Caco-2 (cell line): ENCODE results near the gene CRELD2. TPM values are rescaled to one million over a fixed set of nuclear protein-coding genes. Genes with fewer than 3 reads are reported as not detected.

ENCODE experiments used
- BruUV-seq: library from RNA; stranded (reverse); fragments of 400-500 nt; replicated peaks from 2 replicates; lab custom pipeline; 2021; lab: Mats Ljungman, UMichigan
- CTCF ChIA-PET: fragments of 300-600 bp; sonication (Branson Sonifier 250); formaldehyde crosslinking; loops from one replicate; lab custom pipeline; 2022; ENCODE audit warnings: antibody characterized with exemption; lab: Charles Lee
- POLR2A ChIA-PET: fragments of 300-600 bp; sonication (Branson Sonifier 250); formaldehyde crosslinking; loops from one replicate; lab custom pipeline; 2022; ENCODE audit warnings: antibody characterized with exemption; lab: Charles Lee
- DNase-seq, 2 experiments: peaks; one replicate each; pipeline versions ENCODE4 v3.0.0 to v3.0.0-alpha.2; 2020 to 2022
- H3K27me3 ChIP-seq: replicated peaks from 2 replicates; pipeline ENCODE4 v1.6.0; 2011; ENCODE audit warnings: low read length; ENCODE audit not compliant: control insufficient read depth, insufficient read depth
- H3K36me3 ChIP-seq: 2 replicates; pipeline ENCODE4 v1.5.1; 2011; ENCODE audit warnings: low read length; ENCODE audit not compliant: control insufficient read depth, insufficient read depth
- H3K4me1 ChIP-seq: fragments of 250-450 bp; sonication (Bioruptor Pico); 2 replicates; pipeline ENCODE4 v1.5.1; 2020; ENCODE audit warnings: mild to moderate bottlenecking
- H3K4me3 ChIP-seq: 2 replicates; pipeline ENCODE4 v1.5.1; 2011; ENCODE audit warnings: low read depth, mild to moderate bottlenecking, control low read depth, low read length
- H3K9me3 ChIP-seq: fragments of 250-450 bp; sonication (Bioruptor Pico); 2 replicates; pipeline ENCODE4 v1.5.1; 2020; ENCODE audit warnings: mild to moderate bottlenecking, moderate library complexity
- H3K27ac Mint-ChIP-seq: one replicate; pipeline ENCODE4 v1.8.0; 2022; ENCODE audit warnings: mixed read lengths; ENCODE audit not compliant: unreplicated experiment
- H3K27me3 Mint-ChIP-seq: one replicate; pipeline ENCODE4 v1.8.0; 2022; ENCODE audit warnings: mixed read lengths; ENCODE audit not compliant: insufficient read depth, unreplicated experiment
- H3K36me3 Mint-ChIP-seq: one replicate; pipeline ENCODE4 v1.8.0; 2022; ENCODE audit warnings: mild to moderate bottlenecking, mixed read lengths; ENCODE audit not compliant: insufficient read depth, unreplicated experiment
- H3K4me1 Mint-ChIP-seq: one replicate; pipeline ENCODE4 v1.8.0; 2022; ENCODE audit warnings: low read depth, mixed read lengths; ENCODE audit not compliant: unreplicated experiment
- H3K4me3 Mint-ChIP-seq: one replicate; pipeline ENCODE4 v1.8.0; 2022; ENCODE audit warnings: mild to moderate bottlenecking, moderate library complexity, mixed read lengths; ENCODE audit not compliant: unreplicated experiment
- H3K9me3 Mint-ChIP-seq: one replicate; pipeline ENCODE4 v1.8.0; 2022; ENCODE audit warnings: mixed read lengths; ENCODE audit not compliant: unreplicated experiment
- CTCF ChIP-seq, 2 experiments: fragments of 200-600 bp in 1 of 2; IDR thresholded peaks; 1 replicate in 1 of 2; 2 replicates in 1 of 2; pipeline versions ENCODE4 v1.5.1 to v1.8.0; 2011 to 2022; ENCODE audit warnings: antibody characterized with exemption in 1 of 2, control low read depth in 1 of 2, inconsistent platforms in 1 of 2, low read depth in 1 of 2, low read length in 1 of 2, mild to moderate bottlenecking in 1 of 2, moderate library complexity in 1 of 2; ENCODE audit not compliant: insufficient read depth in 1 of 2, severe bottlenecking in 1 of 2, unreplicated experiment in 1 of 2
- intact Hi-C: fragments of 100-400 bp; cut with micrococcal nuclease; formaldehyde crosslinking; loops from one replicate; pipeline ENCODE4 v1.10.0; 2022; ENCODE audit not compliant: unreplicated experiment
- total RNA-seq: library from RNA; stranded (reverse); gene quantifications from 2 replicates; pipeline ENCODE4 v1.2.3, GENCODE V29; 2022

Gene CRELD2
- total RNA-seq, 1 experiment from 2014 or later: 43.3 TPM

- no peaks in the 10 kb centered on the region for H3K9me3 Mint-ChIP-seq
- H3K4me3 Mint-ChIP-seq: peak overlapping the region; percentile 40
- no peak for DNase-seq
- Histone ChIP-seq H3K9me3 (no peaks in the 10 kb centered on the region), H3K27me3 (no peaks in the 10 kb centered on the region), H3K36me3 (no peaks in the 10 kb centered on the region), H3K4me1 (no peaks in the 10 kb centered on the region; the same call in none of the 2 replicates), H3K4me3 (no peak overlapping the region)
- ChIA-PET CTCF (no interaction called here), POLR2A (no interaction called here)
- peaks cover 3% of the 10 kb centered on the region for H3K36me3 Mint-ChIP-seq
- no peak for TF ChIP-seq CTCF (IDR thresholded peaks at IDR 0.05; ENCODE audit: insufficient read depth in 1 of 2, low read depth in 1 of 2, low read length in 1 of 2, severe bottlenecking in 1 of 2, unreplicated experiment in 1 of 2)
- intact Hi-C loops: no loop called here
- no peak overlapping the region for H3K27ac Mint-ChIP-seq
- H3K4me1 Mint-ChIP-seq: no peaks in the 10 kb centered on the region
- no TSS peak for BruUV-seq
- H3K27me3 Mint-ChIP-seq: no peaks in the 10 kb centered on the region
Measured at GRCh38 chr22:49928185-49928495, 9.7 kb downstream of the CRELD2 start.

GRCh38 chr22:49928555-49929210 lies 10.2 kb downstream of the CRELD2 start:
- no peaks in the 10 kb centered on the region for H3K27me3 Mint-ChIP-seq
- no peak overlapping the region for H3K27ac Mint-ChIP-seq
- CTCF ChIA-PET: no interaction called here
- TF ChIP-seq CTCF (IDR thresholded peaks at IDR 0.05; ENCODE audit: insufficient read depth in 1 of 2, low read depth in 1 of 2, low read length in 1 of 2, severe bottlenecking in 1 of 2, unreplicated experiment in 1 of 2): no peak
- H3K4me1 Mint-ChIP-seq: no peaks in the 10 kb centered on the region
- Histone ChIP-seq H3K4me1 (no peaks in the 10 kb centered on the region; the same call in none of the 2 replicates), H3K27me3 (no peaks in the 10 kb centered on the region), H3K36me3 (no peaks in the 10 kb centered on the region), H3K9me3 (no peaks in the 10 kb centered on the region), H3K4me3 (no peak overlapping the region)
- H3K9me3 Mint-ChIP-seq: no peaks in the 10 kb centered on the region
- no peak for DNase-seq
- peak overlapping the region; percentile 40 for H3K4me3 Mint-ChIP-seq
- intact Hi-C loops: no loop called here
- no TSS peak for BruUV-seq
- POLR2A ChIA-PET: no interaction called here
- peaks cover 6% of the 10 kb centered on the region for H3K36me3 Mint-ChIP-seq

- Mint-ChIP-seq H3K27ac (no peak overlapping the region), H3K4me3 (no peak overlapping the region), H3K27me3 (no peaks in the 10 kb centered on the region), H3K9me3 (no peaks in the 10 kb centered on the region), H3K36me3 (peaks cover 6% of the 10 kb centered on the region), H3K4me1 (no peaks in the 10 kb centered on the region)
- CTCF ChIA-PET: interaction anchor here (2.0 to 2.1 kb wide), 2 partner anchors 22 to 101 kb away, joined by 19 to 45 read pairs; no protein-coding TSS in a partner anchor
- peak; percentile 48 to 83 for TF ChIP-seq CTCF (IDR thresholded peaks at IDR 0.05; ENCODE audit: insufficient read depth in 1 of 2, low read depth in 1 of 2, low read length in 1 of 2, severe bottlenecking in 1 of 2, unreplicated experiment in 1 of 2)
- intact Hi-C loops: no loop called here
- POLR2A ChIA-PET: no interaction called here
- Histone ChIP-seq H3K9me3 (no peaks in the 10 kb centered on the region), H3K4me1 (no peaks in the 10 kb centered on the region; the same call in none of the 2 replicates), H3K36me3 (no peaks in the 10 kb centered on the region), H3K27me3 (no peaks in the 10 kb centered on the region), H3K4me3 (no peak overlapping the region)
- BruUV-seq: no TSS peak
- peak in 1 of 2 experiments; percentile 88 for DNase-seq
Measured at GRCh38 chr22:49929211-49929979, 11.0 kb downstream of the CRELD2 start.
